Endothelial cell of umbilical vein (primary cell): ENCODE results near the gene OOSP4B. TPM values are rescaled to one million over a fixed set of nuclear protein-coding genes. Genes with fewer than 3 reads are reported as not detected.
"Not testable (repeated sequence)": the region's sequence is repeated elsewhere in the genome, so short reads cannot be mapped to it uniquely, and the experiment has no call there.

Source experiments
- BruUV-seq: library from RNA; stranded (reverse); fragments of 400-500 nt; replicated peaks from 2 replicates; lab custom pipeline; 2021; lab: Mats Ljungman, UMichigan
- CTCF ChIA-PET: fragments of 300-600, 350-600 bp; sonication (Branson Sonifier 250); formaldehyde crosslinking; loops from one replicate; lab custom pipeline; 2021; ENCODE audit warnings: antibody characterized with exemption, inconsistent platforms; lab: Charles Lee
- POLR2A ChIA-PET: fragments of 300-600, 350-600 bp; sonication (Branson Sonifier 250); formaldehyde crosslinking; loops from one replicate; lab custom pipeline; 2021; ENCODE audit warnings: antibody characterized with exemption, inconsistent platforms; lab: Charles Lee
- DNase-seq: peaks from one replicate; pipeline ENCODE4 v3.0.0-alpha.2; 2011; ENCODE audit warnings: low read depth, low spot score
- FAIRE-seq: peaks from 2 replicates; lab custom pipeline; 2011; peaks lifted over from hg19 to GRCh38; lab: Jason Lieb, UNC
- H2AFZ ChIP-seq: 2 replicates; pipeline ENCODE4 v1.6.0; 2012; ENCODE audit warnings: low read depth, low read length, control low read depth, inconsistent platforms
- H3K27ac ChIP-seq: 2 replicates; pipeline ENCODE4 v1.5.1; 2011; ENCODE audit warnings: low read depth, mild to moderate bottlenecking, control low read depth, low read length, moderate library complexity; ENCODE audit not compliant: insufficient read depth
- H3K27me3 ChIP-seq, 2 experiments: 2 replicates each; pipeline versions ENCODE4 v1.6.0 to v1.6.1; 2011; ENCODE audit warnings: low read length in 2 of 2, mixed read lengths in 1 of 2; ENCODE audit not compliant: control insufficient read depth in 2 of 2, insufficient read depth in 2 of 2
- H3K36me3 ChIP-seq, 2 experiments: 2 replicates in 1 of 2; 3 replicates in 1 of 2; pipeline ENCODE4 v1.5.1; 2011; ENCODE audit warnings: low read length in 2 of 2, mild to moderate bottlenecking in 1 of 2, moderate library complexity in 1 of 2; ENCODE audit not compliant: control insufficient read depth in 2 of 2, insufficient read depth in 2 of 2; ENCODE audit errors: extremely low read depth in 1 of 2
- H3K4me1 ChIP-seq: 3 replicates; pipeline ENCODE4 v1.5.1; 2011; ENCODE audit warnings: mild to moderate bottlenecking, low read length; ENCODE audit not compliant: control insufficient read depth, insufficient read depth; ENCODE audit errors: extremely low read depth
- H3K4me2 ChIP-seq: 2 replicates; pipeline ENCODE4 v1.6.1; 2011; ENCODE audit warnings: low read length, control low read depth, mixed read lengths; ENCODE audit not compliant: insufficient read depth
- H3K4me3 ChIP-seq, 3 experiments: fragments of 200-600 bp in 1 of 3; sonication (generic), shearing (Covaris generic) in 1 of 3; replicated peaks in 1 of 3; 2 replicates each; pipeline ENCODE4 v1.5.1; 2011 to 2016; ENCODE audit warnings: control low read depth in 3 of 3, low read length in 3 of 3, mild to moderate bottlenecking in 2 of 3, inconsistent platforms in 1 of 3, low read depth in 1 of 3, moderate library complexity in 1 of 3; ENCODE audit not compliant: insufficient read depth in 1 of 3
- H3K79me2 ChIP-seq: 2 replicates; pipeline ENCODE4 v1.6.0; 2012; ENCODE audit warnings: low read length, inconsistent platforms; ENCODE audit not compliant: control insufficient read depth, insufficient read depth
- H3K9ac ChIP-seq: replicated peaks from 2 replicates; pipeline ENCODE3; 2011; ENCODE audit warnings: low read length, control low read depth; ENCODE audit not compliant: insufficient read depth; ENCODE audit errors: extremely low read depth
- H3K9me1 ChIP-seq: replicated peaks from 3 replicates; pipeline ENCODE4 v1.6.0; 2011; ENCODE audit warnings: mild to moderate bottlenecking, low read length; ENCODE audit not compliant: control insufficient read depth, insufficient read depth; ENCODE audit errors: extremely low read depth
- H3K9me3 ChIP-seq: replicated peaks from 2 replicates; pipeline ENCODE4 v1.5.1; 2012; ENCODE audit warnings: low read length, inconsistent platforms; ENCODE audit not compliant: control insufficient read depth, insufficient read depth
- H4K20me1 ChIP-seq: replicated peaks from 2 replicates; pipeline ENCODE3; 2011; ENCODE audit warnings: mild to moderate bottlenecking, low read length; ENCODE audit not compliant: control insufficient read depth, insufficient read depth; ENCODE audit errors: extremely low read depth
- CTCF ChIP-seq, 2 donors: IDR thresholded peaks; 1 replicate in 1 of 2; 2 replicates in 1 of 2; pipeline ENCODE4 v1.5.1; 2011; ENCODE audit warnings: low read length in 2 of 2, mild to moderate bottlenecking in 2 of 2, moderate library complexity in 2 of 2, control low read depth in 1 of 2, inconsistent platforms in 1 of 2, low read depth in 1 of 2; ENCODE audit not compliant: insufficient read depth in 1 of 2; ENCODE audit errors: extremely low read depth in 1 of 2
- EZH2 ChIP-seq: IDR thresholded peaks from 2 replicates; pipeline ENCODE4 v1.6.1; 2012; ENCODE audit warnings: borderline replicate concordance, low read depth, mild to moderate bottlenecking, moderate library complexity, low read length, inconsistent platforms; ENCODE audit not compliant: severe bottlenecking
- FOS ChIP-seq: IDR thresholded peaks from 2 replicates; pipeline ENCODE4 v1.6.1; 2011; ENCODE audit warnings: mild to moderate bottlenecking, low read length, moderate library complexity, borderline replicate concordance; ENCODE audit not compliant: insufficient read depth
- GATA2 ChIP-seq: IDR thresholded peaks from 2 replicates; pipeline ENCODE4 v1.7.0; 2011; ENCODE audit warnings: low read depth, mild to moderate bottlenecking, moderate library complexity, mixed read lengths, low read length; ENCODE audit not compliant: insufficient read length, insufficient read depth
- JUN ChIP-seq: IDR thresholded peaks from 2 replicates; pipeline ENCODE4 v1.6.1; 2011; ENCODE audit warnings: borderline replicate concordance, low read depth; ENCODE audit not compliant: insufficient read length, insufficient read depth
- MAX ChIP-seq: IDR thresholded peaks from 2 replicates; pipeline ENCODE4 v1.6.1; 2011; ENCODE audit not compliant: insufficient read depth, insufficient read length
- MYC ChIP-seq: IDR thresholded peaks from one replicate; pipeline ENCODE4 v1.6.1; 2011; ENCODE audit warnings: mild to moderate bottlenecking, low read depth, low read length
- POLR2A ChIP-seq: IDR thresholded peaks from 2 replicates; pipeline ENCODE4 v1.6.1; 2012; ENCODE audit warnings: low read depth, mild to moderate bottlenecking, control low read depth, low read length
- POLR2AphosphoS5 ChIP-seq: IDR thresholded peaks from 2 replicates; pipeline ENCODE4 v1.6.1; 2012; ENCODE audit warnings: low read depth, mild to moderate bottlenecking, control low read depth, low read length, moderate library complexity; ENCODE audit not compliant: insufficient read depth
- dilution Hi-C: fragments of 300-500 bp; cut with MboI; formaldehyde crosslinking; loops from one replicate; pipeline ENCODE4 v1.15.0; 2019; ENCODE audit warnings: low sequenced_read_pairs; ENCODE audit not compliant: extremely low pct_ligation_motif_present
- intact Hi-C: fragments of 100-400 bp; cut with micrococcal nuclease; formaldehyde crosslinking; loops from one replicate; pipeline ENCODE4 v1.10.0; 2022
- polyA plus RNA-seq, 4 experiments: library from polyadenylated mRNA; depleted of rRNA in 3 of 4; stranded (reverse) in 3 of 4; unstranded in 1 of 4; fragments of >200 nt; gene quantifications; 2 replicates each; pipeline versions ENCODE4 v1.2.1 to v1.2.3, GENCODE V29; 2011 to 2012; ENCODE audit warnings: missing spikeins in 1 of 4
- total RNA-seq: library from RNA; stranded (reverse); gene quantifications from 2 replicates; pipeline ENCODE4 v1.2.3, GENCODE V29; 2021

The OOSP4B gene
- total and polyA plus RNA-seq, 2 donors (not counting 3 experiments of a cell fraction or from before 2014, with no cell fraction given) = not detected

- CTCF ChIA-PET = no interaction called here
- no peak for FAIRE-seq
- Histone ChIP-seq H3K9ac (no peak overlapping the region), H3K27me3 (peaks cover 2% of the 10 kb centered on the region in 2 experiments), H3K79me2 (no peaks in the 10 kb centered on the region), H3K27ac (no peak overlapping the region), H4K20me1 (no peaks in the 10 kb centered on the region), H3K4me3 (no peak overlapping the region), H3K9me1 (no peaks in the 10 kb centered on the region), H3K36me3 (no peaks in the 10 kb centered on the region), H3K4me1 (no peaks in the 10 kb centered on the region), H3K9me3 (no peaks in the 10 kb centered on the region), H3K4me2 (no peak overlapping the region), H2AFZ (no peak overlapping the region)
- dilution Hi-C loops (no loop called here), intact Hi-C loops (no loop called here)
- TF ChIP-seq POLR2A (no peak), JUN (no peak), POLR2AphosphoS5 (no peak), GATA2 (no peak), CTCF (IDR thresholded peaks at IDR 0.05; ENCODE audit: extremely low read depth in 1 of 2, insufficient read depth in 1 of 2, low read depth in 1 of 2, low read length in 2 of 2) (no peak), FOS (no peak), EZH2 (no peak), MYC (no peak), MAX (no peak)
- POLR2A ChIA-PET = no interaction called here
- BruUV-seq = no TSS peak
- DNase-seq = no peak
Observed at GRCh38 chr11:60069450-60069849, 52.5 kb downstream of the OOSP4B start.

- H3K27me3 ChIP-seq, DNase-seq, H3K27ac ChIP-seq, FAIRE-seq, dilution Hi-C loops, H3K4me2 ChIP-seq, POLR2A ChIA-PET, H3K4me3 ChIP-seq, H3K36me3 ChIP-seq, H3K9ac ChIP-seq, H3K4me1 ChIP-seq, H3K9me3 ChIP-seq, H3K9me1 ChIP-seq, intact Hi-C loops, H4K20me1 ChIP-seq, BruUV-seq, H3K79me2 ChIP-seq, H2AFZ ChIP-seq: not testable (repeated sequence)
- CTCF ChIA-PET = interaction anchor here (1.4 kb wide), 1 partner anchor 13 kb away, joined by 3 read pairs; no protein-coding TSS in a partner anchor
Observed at GRCh38 chr11:60071644-60072043, 54.7 kb downstream of the OOSP4B start.
